Choroid plexus epithelial cell (primary cell): ENCODE results near the gene PDE2A.

Experiments
- DNase-seq: peaks from one replicate; pipeline ENCODE4 v3.0.0-alpha.2; 2010; ENCODE audit warnings: low read depth
- H3K4me3 ChIP-seq: 2 replicates; pipeline ENCODE4 v1.5.1; 2011; ENCODE audit warnings: low read depth, mild to moderate bottlenecking, control low read depth, low read length, moderate library complexity
- TF ChIP-seq, protein P1 (sequence below): conservative IDR thresholded peaks from 2 replicates; pipeline ENCODE4 v1.5.1; 2011; ENCODE audit warnings: low read depth, mild to moderate bottlenecking, control low read depth, inconsistent platforms, low read length, moderate library complexity

The PDE2A gene

DNA sequence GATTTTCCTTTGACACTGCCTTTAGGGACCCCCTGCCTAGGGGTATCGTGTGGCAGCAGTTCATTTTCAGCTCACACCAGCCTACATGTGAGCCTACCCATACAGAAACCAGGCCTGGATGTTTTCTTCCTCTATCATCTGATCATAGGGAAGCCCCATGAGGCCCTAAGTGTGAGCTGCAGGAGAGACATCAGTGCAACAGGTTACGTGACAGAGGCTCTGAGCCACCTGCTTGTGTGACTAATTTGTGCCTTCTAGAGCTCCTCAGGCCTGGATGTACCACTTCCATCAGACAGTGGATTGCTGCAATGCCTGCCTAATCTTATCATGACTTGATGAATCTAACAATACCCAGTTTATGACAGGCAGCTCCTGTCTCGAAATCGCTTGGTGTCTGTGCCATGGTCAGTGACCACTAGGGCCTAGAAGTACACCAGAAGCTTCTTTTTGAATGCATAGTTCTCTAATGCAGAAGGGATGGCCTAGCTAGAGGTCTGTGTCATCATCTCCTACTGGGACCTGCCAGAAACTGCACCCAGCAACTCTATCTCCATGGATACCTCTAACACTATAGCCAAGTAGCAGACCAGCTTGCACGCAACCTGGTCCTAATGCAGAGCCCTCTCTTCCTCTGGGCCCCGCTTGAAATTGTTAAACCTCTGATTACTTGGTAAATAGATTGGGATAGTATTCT lies 130.2 kb downstream of the PDE2A start:
- no peak for DNase-seq
- TF ChIP-seq, protein P1, sequence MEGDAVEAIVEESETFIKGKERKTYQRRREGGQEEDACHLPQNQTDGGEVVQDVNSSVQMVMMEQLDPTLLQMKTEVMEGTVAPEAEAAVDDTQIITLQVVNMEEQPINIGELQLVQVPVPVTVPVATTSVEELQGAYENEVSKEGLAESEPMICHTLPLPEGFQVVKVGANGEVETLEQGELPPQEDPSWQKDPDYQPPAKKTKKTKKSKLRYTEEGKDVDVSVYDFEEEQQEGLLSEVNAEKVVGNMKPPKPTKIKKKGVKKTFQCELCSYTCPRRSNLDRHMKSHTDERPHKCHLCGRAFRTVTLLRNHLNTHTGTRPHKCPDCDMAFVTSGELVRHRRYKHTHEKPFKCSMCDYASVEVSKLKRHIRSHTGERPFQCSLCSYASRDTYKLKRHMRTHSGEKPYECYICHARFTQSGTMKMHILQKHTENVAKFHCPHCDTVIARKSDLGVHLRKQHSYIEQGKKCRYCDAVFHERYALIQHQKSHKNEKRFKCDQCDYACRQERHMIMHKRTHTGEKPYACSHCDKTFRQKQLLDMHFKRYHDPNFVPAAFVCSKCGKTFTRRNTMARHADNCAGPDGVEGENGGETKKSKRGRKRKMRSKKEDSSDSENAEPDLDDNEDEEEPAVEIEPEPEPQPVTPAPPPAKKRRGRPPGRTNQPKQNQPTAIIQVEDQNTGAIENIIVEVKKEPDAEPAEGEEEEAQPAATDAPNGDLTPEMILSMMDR, result no peak
- H3K4me3 ChIP-seq, result no peak overlapping the region

DNA sequence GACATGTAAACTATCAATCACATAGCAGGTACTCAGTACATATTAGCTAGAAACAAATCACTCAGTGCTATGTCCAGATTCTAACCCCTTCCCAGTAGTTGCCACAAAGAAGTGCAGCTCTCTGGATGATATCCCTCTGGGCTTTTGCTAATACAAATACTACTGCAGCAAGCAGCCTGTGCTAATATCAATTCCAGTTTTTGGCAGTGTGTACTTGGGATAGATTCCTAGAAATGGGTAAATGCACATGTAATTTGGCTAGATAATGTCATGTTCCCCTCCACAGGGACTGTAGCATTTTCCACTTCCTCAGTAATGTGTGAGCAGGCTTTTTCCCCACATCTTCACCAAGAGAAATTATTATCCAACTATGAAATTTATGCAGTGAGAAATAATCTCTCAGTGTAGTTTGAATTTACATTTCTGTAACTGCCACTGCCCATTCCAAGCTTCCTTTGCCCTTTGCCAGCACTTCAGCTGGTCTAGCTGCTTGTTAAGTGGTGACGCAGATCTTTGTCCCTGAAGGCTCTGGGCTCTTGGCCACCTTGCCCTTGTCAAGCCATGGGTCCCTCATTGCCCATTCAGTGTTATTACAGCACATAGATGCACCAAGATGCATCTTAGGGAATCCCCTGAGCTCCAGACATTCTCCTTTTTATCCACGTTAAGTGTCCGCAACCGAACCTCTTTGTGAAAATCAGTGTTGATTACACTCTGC lies 132.8 kb downstream of the PDE2A start:
- no peak overlapping the region for H3K4me3 ChIP-seq
- no peak for DNase-seq
- TF ChIP-seq, protein P1, result no peak

DNA sequence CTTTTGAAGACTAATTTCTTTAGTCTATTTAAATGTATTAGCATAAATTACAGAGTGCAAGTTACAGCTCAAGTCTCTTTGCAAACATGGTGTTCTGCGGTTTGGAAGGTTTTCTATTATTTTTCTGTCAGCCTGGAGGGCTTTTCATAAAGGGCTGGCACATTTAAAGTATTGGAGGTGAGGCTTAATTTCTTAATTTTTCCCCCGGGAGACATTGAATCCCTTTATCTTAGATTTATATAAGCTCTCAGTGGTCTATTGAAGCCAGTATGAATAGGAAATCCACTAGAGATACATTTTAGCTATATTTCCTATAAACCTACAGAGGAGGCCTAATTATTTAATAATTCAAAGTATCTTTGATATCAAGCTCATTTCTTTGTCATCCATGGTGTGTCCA lies 137.2 kb downstream of the PDE2A start:
- no peak for DNase-seq
- TF ChIP-seq, protein P1, result no peak
- H3K4me3 ChIP-seq, result no peak overlapping the region

DNA sequence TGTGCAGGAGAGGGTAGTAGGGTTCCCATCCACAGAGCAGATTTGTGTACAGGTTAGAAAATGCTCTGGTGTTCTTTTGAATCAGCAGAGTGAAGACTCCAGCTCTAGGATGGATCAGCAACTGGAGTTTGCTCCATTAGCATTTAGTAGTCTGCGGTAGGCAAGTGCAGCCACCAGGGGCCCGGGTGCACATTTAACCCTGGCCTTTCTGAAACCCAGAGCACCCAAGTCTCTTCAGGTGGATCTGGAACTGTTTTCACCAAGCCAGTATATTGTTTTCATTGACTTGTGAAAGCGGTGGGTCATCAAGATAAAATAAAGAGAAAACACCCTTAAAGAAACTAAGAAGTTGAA lies 139.1 kb downstream of the PDE2A start:
- DNase-seq, result no peak
- no peak overlapping the region for H3K4me3 ChIP-seq
- TF ChIP-seq, protein P1, result peak; percentile 38

DNA sequence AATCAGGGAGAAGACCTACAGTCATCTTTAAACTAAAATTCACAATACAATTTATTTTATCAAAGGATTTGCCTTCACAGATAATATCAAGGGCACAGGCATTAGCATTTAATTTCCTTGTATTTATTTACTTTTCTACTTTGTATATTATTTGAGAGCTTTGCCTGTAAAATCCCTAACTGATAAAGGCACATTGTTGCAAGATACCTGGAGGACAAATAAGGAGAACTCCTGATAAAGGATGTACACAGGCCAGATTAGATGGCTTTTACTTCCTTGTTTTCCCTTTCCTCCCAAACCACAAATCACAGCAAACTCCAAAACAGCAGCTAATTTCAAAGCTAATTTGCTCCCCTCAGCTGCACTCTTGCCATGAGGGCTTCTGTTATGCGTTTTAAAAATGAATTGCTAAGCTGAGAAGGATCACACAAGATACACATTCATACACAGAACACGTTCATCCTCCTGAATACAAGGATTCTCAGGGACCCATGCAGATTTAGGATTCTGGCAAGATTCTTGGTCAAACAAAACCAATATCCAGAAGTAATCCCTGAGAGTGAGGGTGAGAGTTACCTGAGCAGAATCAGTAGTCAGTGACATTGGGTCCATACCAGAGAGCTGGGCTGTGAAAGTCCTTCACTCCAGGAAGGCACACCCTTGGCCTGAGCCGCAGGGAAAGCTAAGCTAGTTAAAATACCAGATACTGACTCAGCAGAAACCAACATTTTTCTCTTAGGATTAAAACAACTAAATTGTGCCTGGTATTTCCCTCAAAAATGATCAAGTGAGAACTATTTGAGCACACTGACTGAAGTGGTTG lies 139.6 kb downstream of the PDE2A start:
- H3K4me3 ChIP-seq, result no peak overlapping the region
- peak; percentile 23 for DNase-seq
- TF ChIP-seq, protein P1, result no peak

DNA sequence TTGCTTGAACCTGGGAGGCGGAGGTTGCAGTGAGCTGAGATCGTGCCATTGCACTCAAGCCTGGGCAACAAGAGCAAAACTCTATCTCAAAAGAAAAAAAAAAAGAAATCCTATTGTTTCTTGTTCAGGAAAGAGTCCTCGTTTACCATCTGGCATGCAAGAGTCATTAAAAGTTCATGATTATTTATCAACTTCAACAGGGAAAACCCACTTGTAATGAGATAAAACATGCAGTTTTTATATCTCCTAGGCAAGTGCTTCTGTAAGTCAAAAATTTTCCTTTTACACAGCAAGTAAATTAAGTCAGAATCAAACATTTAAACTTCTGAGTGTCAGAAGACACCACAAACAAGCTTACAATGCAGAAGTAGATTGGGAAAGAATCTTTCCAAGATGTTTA lies 145.2 kb downstream of the PDE2A start:
- DNase-seq, result no peak
- TF ChIP-seq, protein P1, result no peak
- H3K4me3 ChIP-seq, result no peak overlapping the region
